A375 (cell line): Measurements from ENCODE around the gene APRT. TPM values are rescaled to one million over a fixed set of nuclear protein-coding genes. Genes with fewer than 3 reads are reported as not detected.

Source experiments
- total RNA-seq: library from RNA; depleted of rRNA; stranded (reverse); fragments of >200 nt; shearing (Covaris generic); gene quantifications from 2 replicates; pipeline ENCODE4 v1.2.3, GENCODE V29; 2014; rRNA removed

The APRT gene, protein sequence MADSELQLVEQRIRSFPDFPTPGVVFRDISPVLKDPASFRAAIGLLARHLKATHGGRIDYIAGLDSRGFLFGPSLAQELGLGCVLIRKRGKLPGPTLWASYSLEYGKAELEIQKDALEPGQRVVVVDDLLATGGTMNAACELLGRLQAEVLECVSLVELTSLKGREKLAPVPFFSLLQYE
- total RNA-seq: 235 and 258 TPM in 2 replicates

DNA sequence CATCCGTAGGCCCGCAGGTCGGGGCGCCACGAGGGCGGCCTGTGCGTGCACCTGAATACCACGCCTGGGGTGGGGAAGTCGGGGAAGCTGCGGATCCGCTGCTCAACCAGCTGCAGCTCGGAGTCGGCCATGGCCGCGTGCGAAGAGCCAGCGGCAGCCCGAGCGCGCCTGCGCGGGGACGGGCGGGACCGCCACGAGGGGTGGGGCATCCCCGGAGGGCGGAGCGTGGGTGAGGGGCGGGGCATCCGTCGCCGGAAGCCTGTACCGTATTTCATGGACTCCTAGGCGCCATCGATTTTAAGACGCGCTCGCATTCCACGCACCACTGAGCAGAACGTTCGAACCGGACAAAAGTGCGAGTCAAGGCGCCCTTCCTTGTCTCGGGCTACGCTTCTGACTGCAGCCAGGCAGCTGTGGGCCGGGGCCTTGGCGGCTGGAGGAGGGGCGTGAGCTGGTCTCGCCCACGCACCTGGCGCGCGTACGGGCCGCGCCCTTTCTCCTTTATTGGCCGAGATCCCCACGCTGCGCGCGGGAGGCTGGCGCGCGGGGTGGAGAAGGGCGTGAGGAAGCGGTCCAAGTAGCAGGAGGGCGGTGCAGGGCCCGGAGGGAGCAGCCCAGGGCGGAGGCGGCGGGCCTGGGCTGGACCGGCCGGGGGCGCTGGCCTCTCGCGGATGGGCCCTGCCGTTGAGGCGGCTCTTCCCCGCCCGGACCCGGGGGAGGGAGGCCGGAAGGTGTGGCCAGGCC, at the start of gene APRT:
Gene APRT, minus strand, starts transcription at position 160 of the 744 bp plus-strand sequence. Its CDS starts 29 bp downstream, at position 131.

GRCh38 chr16:88856828-88857727, 45.4 kb upstream of the APRT start, which contains the start of the genes GALNS and TRAPPC2L:
GALNS (minus strand) TSS chr16:88856947; CDS start chr16:88856877, 70 bp downstream.
TRAPPC2L (plus strand) TSS chr16:88857127; CDS start chr16:88857151, 24 bp downstream.

DNA sequence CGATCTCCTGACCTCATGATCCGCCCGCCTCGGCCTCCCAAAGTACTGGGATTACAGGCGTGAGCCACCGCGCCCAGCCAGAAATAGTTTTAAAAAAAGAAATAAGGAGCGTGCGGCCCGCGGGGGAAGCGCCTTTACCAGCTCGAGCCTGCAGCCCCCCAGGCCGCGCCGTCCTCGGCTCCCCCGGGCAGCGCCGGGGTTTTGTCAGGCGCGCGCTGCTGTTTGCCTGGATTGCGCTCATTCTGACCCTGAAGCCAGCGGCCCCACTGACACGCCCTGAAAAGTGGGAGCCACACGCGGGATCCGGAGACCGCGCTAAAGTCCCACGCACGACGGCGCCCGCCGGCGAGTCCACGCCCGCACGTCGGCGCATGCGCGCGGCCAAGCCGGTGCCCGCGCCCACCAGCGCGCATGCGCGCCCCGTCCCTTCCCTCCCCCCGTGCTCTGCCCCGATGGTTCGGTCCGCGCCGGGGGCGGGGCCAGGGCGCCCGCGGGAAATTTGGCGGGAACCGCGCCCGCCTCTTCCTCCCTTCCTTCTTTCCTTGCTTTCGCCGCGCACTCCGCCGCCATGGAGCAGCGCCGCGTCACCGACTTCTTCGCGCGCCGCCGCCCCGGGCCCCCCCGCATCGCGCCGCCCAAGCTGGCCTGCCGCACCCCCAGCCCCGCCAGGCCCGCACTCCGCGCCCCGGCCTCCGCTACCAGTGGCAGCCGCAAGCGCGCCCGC, 8.3 kb downstream of the APRT start, which contains the start of gene CDT1:
Gene CDT1, plus strand, starts transcription at position 526 of the 724 bp plus-strand sequence. Its CDS starts 43 bp downstream, at position 569.

DNA sequence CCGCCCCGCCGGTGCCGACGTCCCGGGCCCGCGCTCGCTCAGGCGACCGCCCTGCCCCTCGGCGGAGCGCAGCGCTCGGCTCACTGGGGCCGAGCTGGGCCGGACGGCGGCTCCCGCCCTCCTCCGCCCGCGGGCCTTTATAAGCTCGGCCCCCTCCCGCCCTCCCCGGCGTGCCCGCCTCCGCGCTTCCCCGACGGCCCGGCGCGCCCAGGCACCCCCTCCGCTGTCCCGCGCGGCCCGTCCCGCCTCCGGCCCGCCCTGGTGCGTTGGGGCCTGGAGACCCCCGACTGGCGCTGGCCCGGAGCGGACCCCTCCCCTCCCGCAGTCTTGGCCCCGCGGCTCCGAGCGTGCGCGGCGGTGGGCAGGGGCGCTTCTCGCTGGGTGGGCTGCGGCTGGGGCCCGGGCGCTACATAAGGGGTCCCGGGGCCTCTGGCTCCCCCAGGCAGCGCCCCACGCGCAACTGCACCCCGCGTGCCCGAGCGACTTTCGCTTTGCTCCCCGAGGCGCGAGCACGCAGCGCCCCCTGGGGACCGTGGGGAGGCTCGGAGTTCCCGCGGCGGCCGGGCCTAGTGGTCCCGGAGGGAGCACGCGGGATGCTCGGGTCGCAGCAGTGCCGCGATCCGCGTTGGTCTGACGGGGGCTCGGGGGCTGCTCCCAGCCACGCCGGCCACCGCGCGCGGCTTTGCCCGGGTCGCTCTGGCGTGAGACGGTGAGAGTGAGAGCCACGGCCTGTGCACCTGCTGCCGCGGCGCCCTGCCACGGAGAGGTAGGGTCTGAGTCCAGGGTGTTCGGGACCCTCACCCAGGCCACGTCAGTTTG, 26.4 kb downstream of the APRT start, which contains the start of gene PIEZO1:
Gene PIEZO1, minus strand, starts transcription at position 115 of the 819 bp plus-strand sequence. CDS start 256 bp downstream, outside the sequence.

Other genes with a start within 250 kb of the APRT start
- 25.3 and 27.4 TPM in 2 replicates for gene ZC3H18, start 241.5 kb downstream of the APRT start, total RNA-seq
- 0.15 TPM in 1 of 2 replicates, not detected in the other for gene IL17C, start 173.4 kb downstream of the APRT start, total RNA-seq
- gene CYBA, start 160.9 kb downstream of the APRT start, total RNA-seq: 274 and 319 TPM in 2 replicates
- 14.1 and 17.1 TPM in 2 replicates for gene MVD, start 148.8 kb downstream of the APRT start, total RNA-seq
- 0.16 TPM in 1 of 2 replicates, not detected in the other for gene SNAI3, start 125.4 kb downstream of the APRT start, total RNA-seq
- gene RNF166, start 105.5 kb downstream of the APRT start, total RNA-seq: 28.6 and 36.2 TPM in 2 replicates
- 27.1 and 35.6 TPM in 2 replicates for gene CTU2, start 105.4 kb downstream of the APRT start, total RNA-seq
- gene PIEZO1, start 26.7 kb downstream of the APRT start, total RNA-seq: 172 and 177 TPM in 2 replicates
- 68.2 and 88.4 TPM in 2 replicates for gene CDT1, start 8.1 kb downstream of the APRT start, total RNA-seq
- 6.6 and 7.9 TPM in 2 replicates for gene GALNS, start 45.0 kb upstream of the APRT start, total RNA-seq
- 49.9 and 51.0 TPM in 2 replicates for gene TRAPPC2L, start 45.2 kb upstream of the APRT start, total RNA-seq
- not detected in 2 replicates for gene PABPN1L, start 54.7 kb upstream of the APRT start, total RNA-seq
- not detected in 2 replicates for gene CBFA2T3, start 165.3 kb upstream of the APRT start, total RNA-seq